NOMO-1 (cell line): ENCODE data around the gene FBXW10B.
"Not testable (repeated sequence)": the region's sequence is repeated elsewhere in the genome, so short reads cannot be mapped to it uniquely, and the experiment has no call there.

Experiments used
- DNase-seq, 2 experiments: peaks; one replicate each; lab custom pipeline; 2025; ENCODE audit not compliant: unreplicated experiment in 2 of 2; lab: John Stamatoyannopoulos, UW

Gene FBXW10B

GRCh38 chr17:15619331-15620058, at the start of gene FBXW10B:
Gene FBXW10B (minus strand): TSS chr17:15619704. CDS start chr17:15619512, 192 bp downstream.
- not testable (repeated sequence) for DNase-seq

GRCh38 chr17:15663691-15664090, 44.2 kb upstream of the FBXW10B start:
- DNase-seq = no peak

GRCh38 chr17:15663176-15663575, 43.7 kb upstream of the FBXW10B start:
- no peak for DNase-seq

- DNase-seq = no peak
Measured at GRCh38 chr17:15662681-15663080, 43.2 kb upstream of the FBXW10B start.

GRCh38 chr17:15660077-15660476, 40.6 kb upstream of the FBXW10B start:
- no peak for DNase-seq

- no peak for DNase-seq
Measured at GRCh38 chr17:15659663-15660062, 40.2 kb upstream of the FBXW10B start.

GRCh38 chr17:15659236-15659635, 39.7 kb upstream of the FBXW10B start:
- DNase-seq = no peak

GRCh38 chr17:15658296-15658695, 38.8 kb upstream of the FBXW10B start:
- DNase-seq = no peak

- DNase-seq = no peak
Measured at GRCh38 chr17:15657868-15658267, 38.4 kb upstream of the FBXW10B start.

- no peak for DNase-seq
Measured at GRCh38 chr17:15654886-15655561, 35.5 kb upstream of the FBXW10B start.

- DNase-seq = not testable (repeated sequence)
Measured at GRCh38 chr17:15654401-15654800, 34.9 kb upstream of the FBXW10B start.

- no peak for DNase-seq
Measured at GRCh38 chr17:15652960-15653359, 33.5 kb upstream of the FBXW10B start.

GRCh38 chr17:15651583-15652110, 32.1 kb upstream of the FBXW10B start:
- DNase-seq = peak; percentile 94 to 97

GRCh38 chr17:15650741-15651582, 31.5 kb upstream of the FBXW10B start:
- peak in 1 of 2 experiments; percentile 32 for DNase-seq

- no peak for DNase-seq
Measured at GRCh38 chr17:15649861-15650421, 30.4 kb upstream of the FBXW10B start.

- no peak for DNase-seq
Measured at GRCh38 chr17:15648386-15648785, 28.9 kb upstream of the FBXW10B start.

- DNase-seq = not testable (repeated sequence)
Measured at GRCh38 chr17:15645942-15646312, 26.4 kb upstream of the FBXW10B start.

- DNase-seq = not testable (repeated sequence)
Measured at GRCh38 chr17:15645099-15645941, 25.8 kb upstream of the FBXW10B start.

GRCh38 chr17:15642505-15643251, 23.2 kb upstream of the FBXW10B start:
- not testable (repeated sequence) for DNase-seq
